ENCODE data around the gene TBC1D16. TPM values are rescaled to one million over a fixed set of nuclear protein-coding genes. Genes with fewer than 3 reads are reported as not detected.

Gene TBC1D16
- total RNA-seq, 2 experiments from 2014 or later, result 0.38 to 0.74 TPM

- TF ChIP-seq EZH2phosphoT487 (IDR thresholded peaks at IDR 0.05; ENCODE audit: borderline replicate concordance, low read depth, low read length) (no peak), CTCF (conservative IDR thresholded peaks at IDR 0.05; ENCODE audit: low read length) (no peak)
- no TSS peak for BruUV-seq (replicated peaks)
- CTCF ChIA-PET (ENCODE audit: unreplicated experiment), result no interaction called here
- Histone ChIP-seq H3K4me2 (ENCODE audit: low read length) (no peak overlapping the region), H4K20me1 (ENCODE audit: insufficient read depth, low read length) (no peaks in the 10 kb centered on the region), H3K36me3 (ENCODE audit: insufficient read depth, low read length) (no peaks in the 10 kb centered on the region), H3K9me3 (ENCODE audit: low read length) (no peaks in the 10 kb centered on the region), H3K9me2 (ENCODE audit: insufficient read depth, low read length) (no peaks in the 10 kb centered on the region), H3K79me2 (ENCODE audit: insufficient read depth, low read depth, low read length) (no peaks in the 10 kb centered on the region), H3K4me3 (ENCODE audit: low read depth, low read length, poor library complexity, severe bottlenecking) (no peak overlapping the region), H3K4me1 (ENCODE audit: insufficient read depth, low read length, poor library complexity, severe bottlenecking) (no peaks in the 10 kb centered on the region), H3K27ac (ENCODE audit: low read depth, low read length, poor library complexity, severe bottlenecking) (no peak overlapping the region), H2AFZ (ENCODE audit: low read length) (no peak overlapping the region)
- DNase-seq (ENCODE audit: low spot score), result no peak
- intact Hi-C loops (cut with micrococcal nuclease; ENCODE audit: unreplicated experiment), result no loop called here
- POLR2A ChIA-PET, result interaction anchor here (0.7 kb wide), 1 partner anchor 55 kb away, joined by 3 read pairs; no protein-coding TSS in a partner anchor
Measured at GRCh38 chr17:79955691-79956440, 79.8 kb downstream of the TBC1D16 start.

DNA sequence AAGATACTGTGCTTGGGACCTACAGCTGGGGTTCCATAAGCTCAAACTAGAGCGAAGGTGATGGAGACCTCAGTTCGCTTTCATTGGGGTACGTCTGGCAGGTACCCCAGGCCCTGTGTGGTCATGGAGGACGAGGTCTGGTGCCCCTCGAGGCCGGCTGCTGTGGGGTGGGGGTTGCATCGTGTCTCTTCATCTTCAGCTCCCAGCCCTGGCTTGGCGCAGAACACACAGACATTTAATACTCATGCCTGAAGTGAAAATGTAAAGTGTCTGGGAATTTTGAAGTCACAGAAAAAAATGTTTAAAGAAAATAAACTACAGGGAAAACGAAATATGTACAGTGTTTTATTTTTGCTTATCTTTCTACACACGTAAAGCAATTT is 80.5 kb downstream of the TBC1D16 start:
- BruUV-seq (replicated peaks), result no TSS peak
- H3K4me2 ChIP-seq (ENCODE audit: low read length), result no peak overlapping the region
- DNase-seq (ENCODE audit: low spot score), result no peak
- H3K79me2 ChIP-seq (ENCODE audit: insufficient read depth, low read depth, low read length), result no peaks in the 10 kb centered on the region
- intact Hi-C loops (cut with micrococcal nuclease; ENCODE audit: unreplicated experiment), result no loop called here
- H2AFZ ChIP-seq (ENCODE audit: low read length), result no peak overlapping the region
- TF ChIP-seq CTCF (conservative IDR thresholded peaks at IDR 0.05; ENCODE audit: low read length), result no peak
- TF ChIP-seq EZH2phosphoT487 (IDR thresholded peaks at IDR 0.05; ENCODE audit: borderline replicate concordance, low read depth, low read length), result no peak
- H3K27ac ChIP-seq (ENCODE audit: low read depth, low read length, poor library complexity, severe bottlenecking), result no peak overlapping the region
- POLR2A ChIA-PET, result interaction anchor here (0.7 kb wide), 1 partner anchor 55 kb away, joined by 3 read pairs; no protein-coding TSS in a partner anchor
- H3K36me3 ChIP-seq (ENCODE audit: insufficient read depth, low read length), result no peaks in the 10 kb centered on the region
- H3K9me2 ChIP-seq (ENCODE audit: insufficient read depth, low read length), result no peaks in the 10 kb centered on the region
- no peak overlapping the region for H3K4me3 ChIP-seq (ENCODE audit: low read depth, low read length, poor library complexity, severe bottlenecking)
- H3K4me1 ChIP-seq (ENCODE audit: insufficient read depth, low read length, poor library complexity, severe bottlenecking), result no peaks in the 10 kb centered on the region
- H3K9me3 ChIP-seq (ENCODE audit: low read length), result no peaks in the 10 kb centered on the region
- CTCF ChIA-PET (ENCODE audit: unreplicated experiment), result no interaction called here
- no peaks in the 10 kb centered on the region for H4K20me1 ChIP-seq (ENCODE audit: insufficient read depth, low read length)

Data from OCI-LY7 (cell line).